Testis (tissue), 3 donors: ENCODE data around the gene ZNF853. TPM values are rescaled to one million over a fixed set of nuclear protein-coding genes. Genes with fewer than 3 reads are reported as not detected.
"Not testable (repeated sequence)": the region's sequence is repeated elsewhere in the genome, so short reads cannot be mapped to it uniquely, and the experiment has no call there.

ENCODE experiments used
- DNase-seq: peaks from one replicate; pipeline ENCODE4 v3.0.0-alpha.2; 2019
- H3K27ac ChIP-seq, 2 donors: fragments of 200-600 bp; sonication (generic); one replicate each; pipeline ENCODE4 v1.5.1; 2019
- H3K27me3 ChIP-seq: fragments of 200-600 bp; sonication (generic); one replicate; pipeline ENCODE4 v1.5.1; 2019
- H3K36me3 ChIP-seq: fragments of 200-600 bp; sonication (generic); one replicate; pipeline ENCODE4 v1.5.1; 2017; ENCODE audit warnings: low read depth; ENCODE audit errors: missing control alignments
- H3K4me1 ChIP-seq: fragments of 200-600 bp; sonication (generic); one replicate; pipeline ENCODE4 v1.5.1; 2019
- H3K4me3 ChIP-seq, 2 donors: fragments of 200-600 bp; sonication (generic); one replicate each; pipeline ENCODE4 v1.5.1; 2017 to 2019
- H3K9me3 ChIP-seq: fragments of 200-600 bp; sonication (generic); one replicate; pipeline ENCODE4 v1.5.1; 2017
- CTCF ChIP-seq, 3 experiments: fragments of 450-650 bp in 2 of 3; fragments of 200-600 bp in 1 of 3; sonication (generic) in 1 of 3; IDR thresholded peaks; one replicate each; pipeline ENCODE4 v1.5.1; 2016 to 2019; ENCODE audit warnings: antibody characterized with exemption in 3 of 3, mild to moderate bottlenecking in 2 of 3, moderate library complexity in 1 of 3
- POLR2A ChIP-seq: fragments of 450-650 bp; IDR thresholded peaks from one replicate; pipeline ENCODE4 v1.6.1; 2017; ENCODE audit warnings: antibody characterized with exemption, mild to moderate bottlenecking, moderate library complexity
- whole genome bisulfite sequencing, 2 donors: methylation state at CpG; one replicate each; pipeline ENCODE4 v1.1.5; 2018; 5-methylcytosine and 5-hydroxymethylcytosine counted together
- intact Hi-C: fragments of 100-400 bp; cut with DNase I; formaldehyde crosslinking; loops from one replicate; pipeline ENCODE4 v1.15.1; 2023; ENCODE audit warnings: low total_unique reads
- polyA plus RNA-seq: library from polyadenylated mRNA; stranded (reverse); fragments of 350-450 nt; fragmentation: Illumina TruSeq; extraction: RNeasy Lipid Tissue Mini Kit (QIAGEN cat#74804); gene quantifications from one replicate; pipeline ENCODE4 v1.2.3, GENCODE V29; 2014; ENCODE audit warnings: low read depth, low replicate concordance; ENCODE audit not compliant: insufficient read depth
- total RNA-seq, 2 donors: library from RNA; depleted of rRNA; stranded (reverse); fragments of >200 nt; gene quantifications; one replicate each; pipeline ENCODE4 v1.2.3, GENCODE V29; 2016

The ZNF853 gene
- total and polyA plus RNA-seq, 3 donors from 2014 or later, result 8.7 to 9.4 (median 8.8) TPM

- intact Hi-C loops, result no loop called here
- Histone ChIP-seq H3K27ac (no peak overlapping the region), H3K4me1 (peaks cover 11% of the 10 kb centered on the region), H3K36me3 (no peaks in the 10 kb centered on the region), H3K27me3 (no peaks in the 10 kb centered on the region), H3K4me3 (no peak overlapping the region), H3K9me3 (no peaks in the 10 kb centered on the region)
- no peak for DNase-seq
- TF ChIP-seq CTCF (IDR thresholded peaks at IDR 0.05) (no peak), POLR2A (no peak)
- 55 to 57% methylated on average over 9 of the region's 9 CpGs for WGBS, 2 donors
Measured at GRCh38 chr7:6575281-6576023, 40.0 kb upstream of the ZNF853 start.

GRCh38 chr7:6576024-6576866 lies 39.2 kb upstream of the ZNF853 start:
- TF ChIP-seq CTCF (IDR thresholded peaks at IDR 0.05) (no peak), POLR2A (no peak)
- Histone ChIP-seq H3K4me3 (peak overlapping the region in 1 of 2 donors; percentile 70), H3K27ac (no peak overlapping the region), H3K9me3 (no peaks in the 10 kb centered on the region), H3K36me3 (no peaks in the 10 kb centered on the region), H3K4me1 (peaks cover 11% of the 10 kb centered on the region), H3K27me3 (no peaks in the 10 kb centered on the region)
- intact Hi-C loops, result no loop called here
- 57 to 67% methylated on average over 6 to 14 of the region's 14 CpGs for WGBS, 2 donors
- DNase-seq, result no peak

- Histone ChIP-seq H3K27ac (peak overlapping the region; percentile 79 to 95), H3K4me3 (peak overlapping the region; percentile 70 to 77), H3K4me1 (peaks cover 11% of the 10 kb centered on the region)
- intact Hi-C loops, H3K27me3 ChIP-seq, DNase-seq, H3K9me3 ChIP-seq, H3K36me3 ChIP-seq: not testable (repeated sequence)
- 12 to 13% methylated on average over 13 to 14 of the region's 14 CpGs for WGBS, 2 donors
Measured at GRCh38 chr7:6576867-6577368, 38.5 kb upstream of the ZNF853 start.

GRCh38 chr7:6577369-6578113 lies 37.9 kb upstream of the ZNF853 start, which contains the start of gene ZDHHC4:
Gene ZDHHC4, plus strand, starts transcription at chr7:6577454. Its CDS starts 3,108 bp downstream, at chr7:6580562.
- Histone ChIP-seq H3K36me3 (no peaks in the 10 kb centered on the region), H3K27me3 (no peaks in the 10 kb centered on the region), H3K27ac (peak within 1 kb of the TSS; percentile 79 to 95), H3K4me1 (peaks cover 11% of the 10 kb centered on the region), H3K4me3 (peak within 1 kb of the TSS; percentile 70 to 77), H3K9me3 (no peaks in the 10 kb centered on the region)
- TF ChIP-seq CTCF (IDR thresholded peaks at IDR 0.05), result peak in 1 of 3 experiments; percentile 5
- peak; percentile 38 for TF ChIP-seq POLR2A
- WGBS, 2 donors, result 8 to 11% methylated on average over 35 to 50 of the region's 51 CpGs
- peak; percentile 91 for DNase-seq
- intact Hi-C loops, result no loop called here
